Measurements from ENCODE around the gene NKX1-2.

NKX1-2 gene

DNA sequence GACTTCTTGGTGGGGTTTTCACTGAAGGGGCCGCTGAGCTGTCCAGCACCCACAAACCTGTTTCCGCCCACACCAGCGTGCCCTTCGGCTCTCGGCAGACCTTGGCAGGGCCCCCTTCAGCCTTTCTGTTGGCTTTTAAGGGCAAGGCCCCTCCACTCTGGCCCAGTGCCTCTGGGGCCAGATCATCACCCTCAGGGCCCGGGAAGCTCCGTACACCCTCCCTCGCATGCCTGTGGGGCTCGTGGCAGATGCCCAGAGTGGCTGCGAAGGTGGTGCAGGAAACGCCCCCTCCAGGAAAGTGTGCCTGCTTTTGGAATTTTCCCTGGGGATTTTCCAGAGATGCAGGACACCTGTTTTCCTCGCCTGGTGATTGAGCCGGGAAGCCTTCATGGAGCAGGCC is 18.8 kb upstream of the NKX1-2 start:
- no peak overlapping the region for H3K4me3 ChIP-seq (ENCODE audit: low read length)
- TF ChIP-seq CTCF (conservative IDR thresholded peaks at IDR 0.05; ENCODE audit: low read length): no peak
- no peak for DNase-seq (ENCODE audit: low read depth)

- TF ChIP-seq CTCF (conservative IDR thresholded peaks at IDR 0.05; ENCODE audit: low read length): no peak
Observed at GRCh38 chr10:124467165-124467564, 17.3 kb upstream of the NKX1-2 start.

DNA sequence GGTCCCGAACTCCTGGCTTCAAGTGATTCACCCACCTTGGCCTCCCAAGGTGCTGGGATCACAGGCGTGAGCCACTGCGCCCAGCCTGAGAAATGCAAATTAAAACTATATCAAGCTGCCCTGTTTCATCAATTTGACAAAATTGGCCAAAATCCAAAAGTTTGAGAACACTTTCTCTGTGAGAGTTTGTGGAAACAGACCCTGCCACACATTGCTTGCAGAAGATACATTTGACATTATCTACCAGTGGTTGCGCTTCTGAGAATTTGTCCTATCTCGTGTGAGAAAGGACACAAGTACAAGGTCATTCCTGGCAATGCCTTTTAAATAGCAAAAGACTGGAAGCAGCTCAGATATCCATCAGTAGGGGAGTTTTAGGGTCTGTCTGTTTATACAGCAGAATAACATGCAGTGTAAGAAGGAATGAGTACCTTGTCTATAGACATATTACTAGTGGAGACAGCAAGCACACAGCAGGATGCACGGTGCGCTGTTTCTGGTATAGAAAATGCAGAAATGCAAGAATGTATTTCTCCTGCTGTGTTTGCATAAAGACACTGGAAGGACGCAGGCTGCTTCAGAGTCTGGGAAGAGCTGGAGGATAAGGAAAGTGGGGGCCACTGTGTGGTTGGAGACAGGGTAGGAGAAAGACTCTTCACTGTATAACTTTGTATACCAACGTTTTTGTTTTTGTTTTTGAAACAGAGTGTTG is 16.1 kb upstream of the NKX1-2 start:
- no peak overlapping the region for H3K4me3 ChIP-seq (ENCODE audit: low read length)
- DNase-seq (ENCODE audit: low read depth): no peak
- TF ChIP-seq CTCF (conservative IDR thresholded peaks at IDR 0.05; ENCODE audit: low read length): no peak

More at GRCh38 chr10:124467165-124467564, 17.3 kb upstream of the NKX1-2 start:
- H3K4me3 ChIP-seq (ENCODE audit: low read length): no peak overlapping the region
- no peak for DNase-seq (ENCODE audit: low read depth)

DNA sequence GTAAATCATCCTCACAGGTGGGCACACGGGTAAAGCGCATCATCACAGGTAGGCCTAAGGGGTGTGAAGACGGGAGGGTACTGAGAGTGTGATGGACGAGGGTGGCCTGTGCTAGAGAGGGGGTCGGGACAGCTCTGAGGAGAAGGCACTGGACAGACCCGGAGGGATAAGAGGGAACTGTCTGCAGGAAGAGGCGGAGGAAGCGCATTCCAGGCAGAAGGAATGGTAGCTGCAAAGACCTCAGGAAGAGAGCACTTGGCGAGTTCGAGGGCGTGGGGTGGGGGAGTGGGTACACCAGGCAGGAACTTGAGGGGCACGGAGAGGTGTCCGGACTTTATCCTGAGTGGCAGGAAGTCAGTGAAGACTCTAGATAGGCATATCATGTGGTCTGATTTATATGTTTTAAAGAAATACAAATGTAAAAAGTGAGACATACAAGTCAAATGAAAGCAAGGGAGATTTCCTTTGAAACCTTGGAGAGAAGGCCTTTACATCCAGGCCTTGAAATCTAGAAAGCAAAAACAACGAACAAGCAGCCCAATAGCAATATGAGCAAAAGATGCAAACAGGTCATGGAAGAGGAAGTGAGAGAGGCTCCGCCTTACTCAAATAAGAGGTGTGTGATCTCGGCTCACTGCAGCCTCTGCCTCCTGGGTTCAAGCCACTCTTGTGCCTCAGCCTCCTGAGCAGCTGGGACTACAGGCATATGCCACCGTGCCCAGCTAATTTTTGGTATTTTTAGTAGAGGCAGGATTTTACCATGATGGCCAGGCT is 15.4 kb upstream of the NKX1-2 start:
- H3K4me3 ChIP-seq (ENCODE audit: low read length): no peak overlapping the region
- no peak for TF ChIP-seq CTCF (conservative IDR thresholded peaks at IDR 0.05; ENCODE audit: low read length)
- no peak for DNase-seq (ENCODE audit: low read depth)

GRCh38 chr10:124464028-124464965 is 14.5 kb upstream of the NKX1-2 start:
- no peak overlapping the region for H3K4me3 ChIP-seq (ENCODE audit: low read length)
- DNase-seq (ENCODE audit: low read depth): no peak
- no peak for TF ChIP-seq CTCF (conservative IDR thresholded peaks at IDR 0.05; ENCODE audit: low read length)

GRCh38 chr10:124462348-124462695 is 12.5 kb upstream of the NKX1-2 start:
- no peak for TF ChIP-seq CTCF (conservative IDR thresholded peaks at IDR 0.05; ENCODE audit: low read length)
- peak overlapping the region; percentile 86 for H3K4me3 ChIP-seq (ENCODE audit: low read length)
- DNase-seq (ENCODE audit: low read depth): no peak

All from AG10803 (cell line).